SK-N-SH treated with all-trans-retinoic acid at 6 μM for 48 hours (cell line): ENCODE results near the gene KCNC4.

ENCODE experiments used
- BACH2 ChIP-seq: fragments of 250-450 bp; sonication (Bioruptor Pico); IDR thresholded peaks from 2 replicates; pipeline ENCODE4 v1.9.0; 2021; ENCODE audit warnings: mild to moderate bottlenecking, borderline replicate concordance
- ESRRG ChIP-seq: fragments of 250-450 bp; sonication (Bioruptor Pico); IDR thresholded peaks from 2 replicates; pipeline ENCODE4 v1.6.1; 2021; ENCODE audit warnings: mild to moderate bottlenecking
- PATZ1 ChIP-seq: fragments of 250-450 bp; sonication (Bioruptor Pico); IDR thresholded peaks from 2 replicates; pipeline ENCODE4 v1.8.0; 2020; ENCODE audit warnings: mild to moderate bottlenecking, moderate library complexity, borderline replicate concordance
- ZFP30 ChIP-seq: fragments of 450-650 bp; formaldehyde crosslinking; IDR thresholded peaks from 2 replicates; pipeline ENCODE4 v1.5.0; 2022; ENCODE audit warnings: mild to moderate bottlenecking, moderate library complexity
- TF ChIP-seq, protein P1 (sequence below): fragments of 250-450 bp; sonication (Bioruptor Pico); IDR thresholded peaks from 2 replicates; pipeline ENCODE4 v1.8.0; 2021; ENCODE audit warnings: low read depth, mild to moderate bottlenecking, moderate library complexity, borderline replicate concordance

DNA sequence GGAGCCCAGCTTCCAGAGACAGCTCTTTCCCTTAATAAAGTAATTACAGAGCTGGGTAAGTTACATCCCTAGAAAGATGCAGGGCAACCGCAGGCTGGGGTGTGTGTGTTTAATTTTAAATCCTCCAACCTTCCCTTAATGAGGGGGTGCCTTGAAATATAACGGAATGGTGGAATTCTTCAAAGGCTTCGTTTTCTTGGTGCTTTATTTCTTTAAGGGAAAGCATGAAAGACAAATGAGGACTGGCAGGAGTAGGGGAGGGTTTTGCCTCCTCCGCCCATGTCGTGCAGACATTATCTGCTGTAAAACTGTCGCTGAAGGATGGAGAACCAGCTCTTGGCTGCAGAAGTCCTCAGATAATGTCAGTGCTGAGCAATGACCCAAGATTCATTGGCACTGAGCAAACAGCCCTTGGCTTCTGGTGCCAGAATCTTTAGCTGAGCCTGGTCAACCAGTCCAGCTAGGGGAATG, 44.3 kb upstream of the KCNC4 start:
- TF ChIP-seq BACH2 (CRISPR knock-in tag) (no peak), ZFP30 (CRISPR knock-in tag) (no peak), PATZ1 (CRISPR knock-in tag) (no peak), ESRRG (CRISPR knock-in tag) (no peak)
- TF ChIP-seq, protein P1, sequence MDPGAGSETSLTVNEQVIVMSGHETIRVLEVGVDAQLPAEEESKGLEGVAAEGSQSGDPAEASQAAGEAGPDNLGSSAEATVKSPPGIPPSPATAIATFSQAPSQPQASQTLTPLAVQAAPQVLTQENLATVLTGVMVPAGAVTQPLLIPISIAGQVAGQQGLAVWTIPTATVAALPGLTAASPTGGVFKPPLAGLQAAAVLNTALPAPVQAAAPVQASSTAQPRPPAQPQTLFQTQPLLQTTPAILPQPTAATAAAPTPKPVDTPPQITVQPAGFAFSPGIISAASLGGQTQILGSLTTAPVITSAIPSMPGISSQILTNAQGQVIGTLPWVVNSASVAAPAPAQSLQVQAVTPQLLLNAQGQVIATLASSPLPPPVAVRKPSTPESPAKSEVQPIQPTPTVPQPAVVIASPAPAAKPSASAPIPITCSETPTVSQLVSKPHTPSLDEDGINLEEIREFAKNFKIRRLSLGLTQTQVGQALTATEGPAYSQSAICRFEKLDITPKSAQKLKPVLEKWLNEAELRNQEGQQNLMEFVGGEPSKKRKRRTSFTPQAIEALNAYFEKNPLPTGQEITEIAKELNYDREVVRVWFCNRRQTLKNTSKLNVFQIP (CRISPR knock-in tag), result no peak
